Measurements from ENCODE around the gene STXBP4.

DNA sequence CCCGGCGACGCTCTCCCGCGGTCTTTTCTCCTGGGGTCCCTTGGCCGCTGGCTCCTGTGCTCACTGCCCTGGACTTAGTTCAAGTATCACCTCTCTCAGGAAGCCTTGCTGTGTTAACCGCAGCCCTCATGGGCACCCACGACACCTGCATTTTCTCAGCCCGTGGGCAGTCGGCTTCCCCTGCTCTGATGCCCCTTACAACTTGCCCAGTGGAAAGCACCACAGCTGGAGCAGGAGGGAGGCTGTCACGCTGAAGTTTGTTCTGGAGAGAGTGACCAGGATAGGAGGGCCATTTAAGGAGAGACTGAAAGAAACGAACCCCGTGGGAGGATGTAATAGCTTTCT is 395 bp downstream of the STXBP4 start:
- TF ChIP-seq CTCF (optimal IDR thresholded peaks at IDR 0.05 in 1 of 3, IDR thresholded peaks at IDR 0.05 in 1 of 3, conservative IDR thresholded peaks at IDR 0.05 in 1 of 3; ENCODE audit: extremely low read depth in 1 of 3, insufficient read depth in 2 of 3, low read length in 3 of 3) (no peak), EZH2 (IDR thresholded peaks at IDR 0.05; ENCODE audit: low read length) (no peak)
